ENCODE results near the gene HDAC9.

The HDAC9 gene

DNA sequence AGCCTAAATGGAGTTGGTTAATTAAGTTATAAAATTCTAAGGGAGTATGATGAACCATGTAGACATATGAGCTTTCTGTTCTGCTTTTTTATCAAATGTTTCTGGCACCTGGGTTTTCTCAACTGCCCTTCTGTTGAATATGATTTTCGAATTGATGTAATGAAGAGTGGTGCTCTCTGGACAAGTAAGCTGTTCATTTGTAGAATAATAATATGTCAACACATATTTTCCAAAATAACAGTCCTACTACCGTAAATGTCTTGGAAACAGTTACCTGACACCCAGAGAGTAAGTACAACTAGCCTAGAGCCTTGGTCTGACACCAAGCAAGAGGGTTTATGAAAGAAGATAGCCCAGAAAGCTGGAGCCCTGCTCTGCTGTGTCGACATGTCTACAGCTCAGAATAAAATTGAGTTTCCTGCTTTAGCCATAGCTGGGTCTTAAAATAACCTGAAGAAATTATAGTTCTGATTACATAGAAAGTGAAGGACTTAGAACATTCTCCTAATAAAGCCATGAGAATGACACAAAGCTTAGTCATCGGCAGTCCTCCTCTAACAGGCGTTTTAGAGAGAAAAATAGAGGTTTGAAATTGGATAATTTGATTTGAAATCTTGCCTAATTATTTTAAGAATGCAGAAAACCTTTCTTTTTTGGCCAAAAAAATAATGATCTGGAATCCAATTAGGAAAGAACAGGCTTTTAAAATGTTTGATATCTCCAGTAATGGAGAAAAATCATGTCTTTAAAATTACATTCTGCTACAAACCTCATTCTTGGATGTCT, 25.1 kb downstream of the HDAC9 start:
- no peak overlapping the region for H3K4ac ChIP-seq (ENCODE audit: low read depth, low read length)
- H3K4me2 ChIP-seq (ENCODE audit: low read length): no peak overlapping the region
- no peak overlapping the region for H2AK5ac ChIP-seq (ENCODE audit: low read length)
- H3K56ac ChIP-seq (ENCODE audit: low read length): no peak overlapping the region
- DNase-seq: no peak
- H3K18ac ChIP-seq (ENCODE audit: low read length): no peak overlapping the region
- H2BK5ac ChIP-seq (ENCODE audit: low read length): no peak overlapping the region
- no peak overlapping the region for H3K4me3 ChIP-seq (ENCODE audit: low read length)
- no peak overlapping the region for H2BK120ac ChIP-seq (ENCODE audit: low read depth, low read length)
- no peaks in the 10 kb centered on the region for H3K4me1 ChIP-seq (ENCODE audit: control insufficient read depth, low read depth, low read length)
- no peak overlapping the region for H2BK15ac ChIP-seq (replicated peaks; ENCODE audit: low read depth)
- no peak overlapping the region for H3K23ac ChIP-seq (ENCODE audit: low read length)
- no peak overlapping the region for H4K8ac ChIP-seq (ENCODE audit: low read depth, low read length)
- no peaks in the 10 kb centered on the region for H3K27me3 ChIP-seq (ENCODE audit: insufficient read depth, low read length, poor library complexity)
- no peaks in the 10 kb centered on the region for H3K36me3 ChIP-seq (ENCODE audit: control insufficient read depth, insufficient read depth, low read length)
- no peak overlapping the region for H3K9ac ChIP-seq (ENCODE audit: low read length)
- no CpG with 5 or more reads among the region's 5 CpGs for WGBS (ENCODE audit: extremely low coverage, insufficient coverage, low lambda C conversion rate)
- H4K5ac ChIP-seq (ENCODE audit: low read length): no peak overlapping the region
- H3K79me2 ChIP-seq (ENCODE audit: control insufficient read depth, insufficient read depth, low read length): no peaks in the 10 kb centered on the region
- H3K27ac ChIP-seq (ENCODE audit: low read depth, low read length): no peak overlapping the region
- no peaks in the 10 kb centered on the region for H3K79me1 ChIP-seq (ENCODE audit: low read length)

- Histone ChIP-seq H3K4me2 (ENCODE audit: low read length) (no peak overlapping the region), H3K18ac (ENCODE audit: low read length) (no peak overlapping the region), H3K79me1 (ENCODE audit: low read length) (no peaks in the 10 kb centered on the region), H3K27me3 (ENCODE audit: insufficient read depth, low read length, poor library complexity) (no peaks in the 10 kb centered on the region), H3K9ac (ENCODE audit: low read length) (no peak overlapping the region), H3K4ac (ENCODE audit: low read depth, low read length) (no peak overlapping the region), H3K4me3 (ENCODE audit: low read length) (no peak overlapping the region), H3K4me1 (ENCODE audit: control insufficient read depth, low read depth, low read length) (no peaks in the 10 kb centered on the region), H2BK5ac (ENCODE audit: low read length) (no peak overlapping the region), H3K27ac (ENCODE audit: low read depth, low read length) (no peak overlapping the region), H2AK5ac (ENCODE audit: low read length) (no peak overlapping the region), H4K8ac (ENCODE audit: low read depth, low read length) (no peak overlapping the region), H3K79me2 (ENCODE audit: control insufficient read depth, insufficient read depth, low read length) (no peaks in the 10 kb centered on the region), H2BK120ac (ENCODE audit: low read depth, low read length) (no peak overlapping the region), H4K5ac (ENCODE audit: low read length) (no peak overlapping the region), H3K56ac (ENCODE audit: low read length) (no peak overlapping the region), H2BK15ac (replicated peaks; ENCODE audit: low read depth) (no peak overlapping the region), H3K23ac (ENCODE audit: low read length) (no peak overlapping the region), H3K36me3 (ENCODE audit: control insufficient read depth, insufficient read depth, low read length) (no peaks in the 10 kb centered on the region)
- no CpG with 5 or more reads among the region's 3 CpGs for WGBS (ENCODE audit: extremely low coverage, insufficient coverage, low lambda C conversion rate)
- no peak for DNase-seq
These were observed 25.7 kb downstream of the HDAC9 start for GRCh38 chr7:18521236-18521589.

- no peak overlapping the region for H2BK5ac ChIP-seq (ENCODE audit: low read length)
- no CpG with 5 or more reads among the region's 5 CpGs for WGBS (ENCODE audit: extremely low coverage, insufficient coverage, low lambda C conversion rate)
- H3K4ac ChIP-seq (ENCODE audit: low read depth, low read length): no peak overlapping the region
- no peak overlapping the region for H3K4me2 ChIP-seq (ENCODE audit: low read length)
- no peak overlapping the region for H4K8ac ChIP-seq (ENCODE audit: low read depth, low read length)
- no peak overlapping the region for H3K56ac ChIP-seq (ENCODE audit: low read length)
- no peak overlapping the region for H3K27ac ChIP-seq (ENCODE audit: low read depth, low read length)
- H3K4me1 ChIP-seq (ENCODE audit: control insufficient read depth, low read depth, low read length): no peaks in the 10 kb centered on the region
- H3K27me3 ChIP-seq (ENCODE audit: insufficient read depth, low read length, poor library complexity): no peaks in the 10 kb centered on the region
- no peaks in the 10 kb centered on the region for H3K36me3 ChIP-seq (ENCODE audit: control insufficient read depth, insufficient read depth, low read length)
- no peak overlapping the region for H3K23ac ChIP-seq (ENCODE audit: low read length)
- no peak overlapping the region for H3K9ac ChIP-seq (ENCODE audit: low read length)
- H3K79me1 ChIP-seq (ENCODE audit: low read length): no peaks in the 10 kb centered on the region
- H2BK120ac ChIP-seq (ENCODE audit: low read depth, low read length): no peak overlapping the region
- H3K79me2 ChIP-seq (ENCODE audit: control insufficient read depth, insufficient read depth, low read length): no peaks in the 10 kb centered on the region
- H3K18ac ChIP-seq (ENCODE audit: low read length): no peak overlapping the region
- H3K4me3 ChIP-seq (ENCODE audit: low read length): no peak overlapping the region
- no peak overlapping the region for H2AK5ac ChIP-seq (ENCODE audit: low read length)
- H4K5ac ChIP-seq (ENCODE audit: low read length): no peak overlapping the region
- DNase-seq: no peak
- no peak overlapping the region for H2BK15ac ChIP-seq (replicated peaks; ENCODE audit: low read depth)
These were observed 26.5 kb downstream of the HDAC9 start for GRCh38 chr7:18521945-18522566.

DNA sequence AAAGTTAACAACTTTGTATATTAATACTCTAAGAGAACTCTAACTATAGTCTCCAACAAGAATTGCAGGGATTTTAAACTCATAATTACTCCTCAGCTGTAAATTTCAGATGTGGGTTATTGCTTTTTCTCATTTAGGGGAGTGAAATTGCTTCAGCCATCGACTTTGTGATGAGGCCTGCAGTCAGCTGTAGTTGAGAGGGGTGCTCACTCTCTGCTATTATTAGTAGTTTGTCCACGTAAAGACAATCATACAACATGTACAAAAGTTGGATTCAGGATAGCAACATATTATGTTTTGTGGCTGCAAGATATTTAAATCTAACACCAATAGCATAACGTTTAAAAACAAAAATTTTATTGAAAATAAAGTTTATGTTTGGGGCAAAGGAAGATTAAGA, 28.7 kb downstream of the HDAC9 start:
- no peak overlapping the region for H3K56ac ChIP-seq (ENCODE audit: low read length)
- no peak overlapping the region for H2AK5ac ChIP-seq (ENCODE audit: low read length)
- no peaks in the 10 kb centered on the region for H3K79me2 ChIP-seq (ENCODE audit: control insufficient read depth, insufficient read depth, low read length)
- no peak for DNase-seq
- WGBS (ENCODE audit: extremely low coverage, insufficient coverage, low lambda C conversion rate): no CpG with 5 or more reads among the region's 3 CpGs
- H2BK120ac ChIP-seq (ENCODE audit: low read depth, low read length): no peak overlapping the region
- no peak overlapping the region for H2BK5ac ChIP-seq (ENCODE audit: low read length)
- no peaks in the 10 kb centered on the region for H3K36me3 ChIP-seq (ENCODE audit: control insufficient read depth, insufficient read depth, low read length)
- H3K4me1 ChIP-seq (ENCODE audit: control insufficient read depth, low read depth, low read length): no peaks in the 10 kb centered on the region
- no peak overlapping the region for H3K27ac ChIP-seq (ENCODE audit: low read depth, low read length)
- no peak overlapping the region for H4K5ac ChIP-seq (ENCODE audit: low read length)
- no peak overlapping the region for H3K4me3 ChIP-seq (ENCODE audit: low read length)
- H3K23ac ChIP-seq (ENCODE audit: low read length): no peak overlapping the region
- no peak overlapping the region for H3K18ac ChIP-seq (ENCODE audit: low read length)
- H3K79me1 ChIP-seq (ENCODE audit: low read length): no peaks in the 10 kb centered on the region
- no peaks in the 10 kb centered on the region for H3K27me3 ChIP-seq (ENCODE audit: insufficient read depth, low read length, poor library complexity)
- H3K9ac ChIP-seq (ENCODE audit: low read length): no peak overlapping the region
- no peak overlapping the region for H3K4ac ChIP-seq (ENCODE audit: low read depth, low read length)
- H2BK15ac ChIP-seq (replicated peaks; ENCODE audit: low read depth): no peak overlapping the region
- H3K4me2 ChIP-seq (ENCODE audit: low read length): no peak overlapping the region
- H4K8ac ChIP-seq (ENCODE audit: low read depth, low read length): no peak overlapping the region

DNA sequence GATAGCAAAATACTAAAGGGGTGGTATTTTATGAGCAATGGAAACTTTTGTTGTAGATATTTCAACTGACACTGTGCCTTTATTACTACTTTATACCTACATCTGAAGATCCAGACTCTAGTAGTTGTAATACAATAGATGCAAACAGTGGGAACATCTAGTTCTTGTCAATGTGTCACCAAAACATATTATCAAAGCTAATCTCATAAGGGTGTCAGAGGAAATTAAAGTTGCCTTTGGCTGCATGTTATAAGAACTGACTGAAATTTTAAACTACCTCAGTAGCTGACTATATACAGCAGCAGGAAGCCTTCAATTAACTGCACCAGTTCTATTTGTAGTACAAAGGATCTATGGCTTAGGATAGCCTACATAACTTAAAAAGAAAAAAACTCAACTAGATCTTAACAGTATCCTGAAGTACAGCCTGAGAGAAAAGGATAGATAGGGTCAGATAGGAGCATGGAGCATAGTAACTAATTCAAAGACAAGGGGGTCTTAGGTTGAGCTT, 30.9 kb downstream of the HDAC9 start:
- Histone ChIP-seq H3K23ac (ENCODE audit: low read length) (no peak overlapping the region), H3K4me3 (ENCODE audit: low read length) (no peak overlapping the region), H2BK120ac (ENCODE audit: low read depth, low read length) (no peak overlapping the region), H3K4ac (ENCODE audit: low read depth, low read length) (no peak overlapping the region), H4K8ac (ENCODE audit: low read depth, low read length) (no peak overlapping the region), H3K4me2 (ENCODE audit: low read length) (no peak overlapping the region), H3K36me3 (ENCODE audit: control insufficient read depth, insufficient read depth, low read length) (no peaks in the 10 kb centered on the region), H3K79me2 (ENCODE audit: control insufficient read depth, insufficient read depth, low read length) (no peaks in the 10 kb centered on the region), H2BK5ac (ENCODE audit: low read length) (no peak overlapping the region), H3K4me1 (ENCODE audit: control insufficient read depth, low read depth, low read length) (no peaks in the 10 kb centered on the region), H3K18ac (ENCODE audit: low read length) (no peak overlapping the region), H4K5ac (ENCODE audit: low read length) (no peak overlapping the region), H3K27ac (ENCODE audit: low read depth, low read length) (no peak overlapping the region), H3K9ac (ENCODE audit: low read length) (no peak overlapping the region), H3K27me3 (ENCODE audit: insufficient read depth, low read length, poor library complexity) (no peaks in the 10 kb centered on the region), H3K56ac (ENCODE audit: low read length) (no peak overlapping the region), H2BK15ac (replicated peaks; ENCODE audit: low read depth) (no peak overlapping the region), H2AK5ac (ENCODE audit: low read length) (no peak overlapping the region), H3K79me1 (ENCODE audit: low read length) (no peaks in the 10 kb centered on the region)
- DNase-seq: no peak

Measured in mesendoderm (in vitro differentiated cells).